ENCODE measurements around the gene SPTLC2. TPM values are rescaled to one million over a fixed set of nuclear protein-coding genes. Genes with fewer than 3 reads are reported as not detected.
A peak's percentile ranks its signal among the peaks of the same experiment; 100 is the strongest.
"Not testable (repeated sequence)": the region's sequence is repeated elsewhere in the genome, so short reads cannot be mapped to it uniquely, and the experiment has no call there.

SPTLC2 gene, protein sequence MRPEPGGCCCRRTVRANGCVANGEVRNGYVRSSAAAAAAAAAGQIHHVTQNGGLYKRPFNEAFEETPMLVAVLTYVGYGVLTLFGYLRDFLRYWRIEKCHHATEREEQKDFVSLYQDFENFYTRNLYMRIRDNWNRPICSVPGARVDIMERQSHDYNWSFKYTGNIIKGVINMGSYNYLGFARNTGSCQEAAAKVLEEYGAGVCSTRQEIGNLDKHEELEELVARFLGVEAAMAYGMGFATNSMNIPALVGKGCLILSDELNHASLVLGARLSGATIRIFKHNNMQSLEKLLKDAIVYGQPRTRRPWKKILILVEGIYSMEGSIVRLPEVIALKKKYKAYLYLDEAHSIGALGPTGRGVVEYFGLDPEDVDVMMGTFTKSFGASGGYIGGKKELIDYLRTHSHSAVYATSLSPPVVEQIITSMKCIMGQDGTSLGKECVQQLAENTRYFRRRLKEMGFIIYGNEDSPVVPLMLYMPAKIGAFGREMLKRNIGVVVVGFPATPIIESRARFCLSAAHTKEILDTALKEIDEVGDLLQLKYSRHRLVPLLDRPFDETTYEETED
- total RNA-seq: 10 to 100 TPM; 14.5 to 51.3 (median 35.8) TPM

DNA sequence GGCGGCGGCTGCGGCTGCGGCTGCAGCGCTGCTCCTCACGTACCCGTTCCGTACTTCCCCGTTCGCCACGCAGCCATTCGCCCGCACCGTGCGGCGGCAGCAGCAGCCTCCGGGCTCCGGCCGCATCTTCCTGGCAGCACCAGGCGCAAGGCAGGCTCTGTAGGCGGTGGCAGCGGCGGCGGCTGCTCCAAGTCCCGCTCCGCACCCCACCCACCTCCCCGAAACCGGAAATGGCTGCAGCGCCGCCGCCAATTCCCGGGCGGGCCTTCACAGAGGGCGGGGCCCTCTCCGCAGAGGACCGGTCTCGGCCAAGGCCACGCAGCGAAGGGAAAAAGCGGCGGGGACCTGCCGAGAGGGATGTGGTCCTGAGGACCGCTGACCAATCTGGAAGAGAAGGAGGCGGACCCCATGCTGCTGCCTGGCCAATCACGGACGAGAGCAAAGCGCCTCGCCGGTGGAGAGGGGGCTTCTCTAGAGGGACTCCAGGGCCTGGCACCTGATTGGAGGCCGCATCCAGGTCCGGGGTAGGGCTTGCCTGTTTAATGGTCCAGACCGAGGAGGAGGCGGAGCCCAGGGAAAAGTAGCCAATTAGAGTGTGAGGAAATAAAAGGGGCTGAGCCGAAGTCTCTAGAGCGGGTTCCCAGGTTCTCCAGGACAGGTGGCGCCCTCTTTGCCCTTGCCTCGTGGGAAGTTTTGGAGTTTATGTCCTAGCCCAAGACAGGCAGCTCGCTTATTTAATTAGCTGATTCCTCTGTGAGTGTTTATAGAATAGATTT lies at the start of gene SPTLC2:
Gene SPTLC2, minus strand, starts transcription at position 184 of the 776 bp plus-strand sequence. Its CDS starts 58 bp downstream, at position 126.
- TF ChIP-seq EP300 (IDR thresholded peaks at IDR 0.05; ENCODE audit: low read depth) (no peak), POLR2A (IDR thresholded peaks at IDR 0.05) (peak; percentile 90), POLR2AphosphoS5 (IDR thresholded peaks at IDR 0.05) (peak; percentile 90 to 96 (median 92))
- TF ChIP-seq, protein P1, sequence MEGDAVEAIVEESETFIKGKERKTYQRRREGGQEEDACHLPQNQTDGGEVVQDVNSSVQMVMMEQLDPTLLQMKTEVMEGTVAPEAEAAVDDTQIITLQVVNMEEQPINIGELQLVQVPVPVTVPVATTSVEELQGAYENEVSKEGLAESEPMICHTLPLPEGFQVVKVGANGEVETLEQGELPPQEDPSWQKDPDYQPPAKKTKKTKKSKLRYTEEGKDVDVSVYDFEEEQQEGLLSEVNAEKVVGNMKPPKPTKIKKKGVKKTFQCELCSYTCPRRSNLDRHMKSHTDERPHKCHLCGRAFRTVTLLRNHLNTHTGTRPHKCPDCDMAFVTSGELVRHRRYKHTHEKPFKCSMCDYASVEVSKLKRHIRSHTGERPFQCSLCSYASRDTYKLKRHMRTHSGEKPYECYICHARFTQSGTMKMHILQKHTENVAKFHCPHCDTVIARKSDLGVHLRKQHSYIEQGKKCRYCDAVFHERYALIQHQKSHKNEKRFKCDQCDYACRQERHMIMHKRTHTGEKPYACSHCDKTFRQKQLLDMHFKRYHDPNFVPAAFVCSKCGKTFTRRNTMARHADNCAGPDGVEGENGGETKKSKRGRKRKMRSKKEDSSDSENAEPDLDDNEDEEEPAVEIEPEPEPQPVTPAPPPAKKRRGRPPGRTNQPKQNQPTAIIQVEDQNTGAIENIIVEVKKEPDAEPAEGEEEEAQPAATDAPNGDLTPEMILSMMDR (IDR thresholded peaks at IDR 0.05): no peak
- in situ Hi-C loops (cut with MboI; ENCODE audit: low pct_ligation_motif_present in 1 of 4, low pct_unique_long_range_greater_than_20kb in 1 of 4, low sequenced_read_pairs in 3 of 4): no loop called here
- intact Hi-C loops (cut with DNase I; ENCODE audit: low total_unique reads): no loop called here
- no peaks in the 10 kb centered on the region for H3K9me3 ChIP-seq
- DNase-seq: peak; percentile 98
- H3K36me3 ChIP-seq: no peaks in the 10 kb centered on the region
- H3K27ac ChIP-seq: peak within 1 kb of the TSS; percentile 87 to 93 (median 92)
- WGBS, 2 donors (ENCODE audit: low coverage in 1 of 2): 1% methylated on average over 40 of the region's 58 CpGs; no CpG with 5 or more reads in 1 of the 2 donors
- peak within 1 kb of the TSS; percentile 38 to 95 (median 88) for H3K4me3 ChIP-seq
- no peaks in the 10 kb centered on the region for H3K27me3 ChIP-seq
- peaks cover 9 to 43% (median 26%) of the 10 kb centered on the region in 4 donors for H3K4me1 ChIP-seq

- H3K27me3 ChIP-seq: no peaks in the 10 kb centered on the region
- in situ Hi-C loops (cut with MboI; ENCODE audit: low pct_ligation_motif_present in 1 of 4, low pct_unique_long_range_greater_than_20kb in 1 of 4, low sequenced_read_pairs in 3 of 4) (no loop called here), intact Hi-C loops (cut with DNase I; ENCODE audit: low total_unique reads) (no loop called here)
- no peaks in the 10 kb centered on the region for H3K36me3 ChIP-seq
- WGBS, 2 donors (ENCODE audit: low coverage in 1 of 2): 67 to 73% methylated on average over 5 to 6 of the region's 6 CpGs
- peak overlapping the region in 1 of 4 donors; percentile 11 for H3K27ac ChIP-seq
- TF ChIP-seq EP300 (IDR thresholded peaks at IDR 0.05; ENCODE audit: low read depth) (no peak), POLR2A (IDR thresholded peaks at IDR 0.05) (no peak), POLR2AphosphoS5 (IDR thresholded peaks at IDR 0.05) (no peak)
- TF ChIP-seq, protein P1 (IDR thresholded peaks at IDR 0.05): no peak
- DNase-seq: no peak
- no peaks in the 10 kb centered on the region for H3K9me3 ChIP-seq
- H3K4me1 ChIP-seq: no peaks in the 10 kb centered on the region
- no peak overlapping the region for H3K4me3 ChIP-seq
Observed at GRCh38 chr14:77663293-77663692, 46.9 kb upstream of the SPTLC2 start.

DNA sequence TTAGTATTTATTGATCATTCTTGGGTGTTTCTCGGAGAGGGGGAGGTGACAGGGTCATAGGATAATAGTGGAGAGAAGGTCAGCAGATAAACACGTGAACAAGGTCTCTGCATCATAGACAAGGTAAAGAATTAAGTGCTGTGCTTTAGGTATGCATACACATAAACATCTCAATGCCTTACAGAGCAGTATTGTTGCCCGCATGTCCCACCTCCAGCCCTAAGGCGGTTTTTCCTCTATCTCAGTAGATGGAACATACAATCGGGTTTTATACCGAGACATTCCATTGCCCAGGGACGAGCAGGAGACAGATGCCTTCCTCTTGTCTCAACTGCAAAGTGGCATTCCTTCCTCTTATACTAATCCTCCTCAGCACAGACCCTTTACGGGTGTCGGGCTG lies 45.1 kb upstream of the SPTLC2 start:
- 60 to 84% methylated on average over 1 to 7 of the region's 9 CpGs for WGBS, 2 donors (ENCODE audit: low coverage in 1 of 2)
- DNase-seq; H3K36me3 ChIP-seq; H3K9me3 ChIP-seq; H3K27me3 ChIP-seq; in situ Hi-C loops (cut with MboI; ENCODE audit: low pct_ligation_motif_present in 1 of 4, low pct_unique_long_range_greater_than_20kb in 1 of 4, low sequenced_read_pairs in 3 of 4); H3K4me3 ChIP-seq; intact Hi-C loops (cut with DNase I; ENCODE audit: low total_unique reads); H3K27ac ChIP-seq; H3K4me1 ChIP-seq: not testable (repeated sequence)

DNA sequence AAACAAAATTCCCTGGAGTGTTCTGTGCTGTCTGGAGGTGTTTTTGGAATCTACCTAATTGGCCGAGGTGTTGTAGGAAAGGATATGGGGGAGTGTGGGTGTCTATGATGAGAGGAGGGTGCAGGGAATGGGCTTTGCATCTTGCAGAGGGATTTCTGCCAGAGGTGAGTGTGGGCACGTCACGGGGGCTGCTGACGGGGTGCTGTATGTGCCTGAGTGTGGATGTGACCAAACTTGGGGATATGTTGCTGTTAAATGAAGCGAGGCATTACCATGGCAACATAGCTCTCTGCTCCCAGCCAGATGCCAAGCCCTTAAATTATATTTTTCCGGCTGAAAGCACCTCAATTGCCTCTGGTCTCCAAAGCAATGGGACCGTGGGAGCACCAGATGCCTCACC lies 44.3 kb upstream of the SPTLC2 start:
- Histone ChIP-seq H3K36me3 (no peaks in the 10 kb centered on the region), H3K27ac (no peak overlapping the region), H3K9me3 (no peaks in the 10 kb centered on the region), H3K27me3 (no peaks in the 10 kb centered on the region), H3K4me3 (no peak overlapping the region), H3K4me1 (no peaks in the 10 kb centered on the region)
- in situ Hi-C loops (cut with MboI; ENCODE audit: low pct_ligation_motif_present in 1 of 4, low pct_unique_long_range_greater_than_20kb in 1 of 4, low sequenced_read_pairs in 3 of 4) (no loop called here), intact Hi-C loops (cut with DNase I; ENCODE audit: low total_unique reads) (no loop called here)
- WGBS, 2 donors (ENCODE audit: low coverage in 1 of 2): 81% methylated on average over 7 of the region's 7 CpGs
- no peak for DNase-seq
- TF ChIP-seq, protein P1 (IDR thresholded peaks at IDR 0.05): no peak
- no peak for TF ChIP-seq POLR2AphosphoS5 (IDR thresholded peaks at IDR 0.05)
- no peak for TF ChIP-seq POLR2A (IDR thresholded peaks at IDR 0.05)
- TF ChIP-seq EP300 (IDR thresholded peaks at IDR 0.05; ENCODE audit: low read depth): no peak
